ENCODE measurements around the gene ALDH3A2. TPM values are rescaled to one million over a fixed set of nuclear protein-coding genes. Genes with fewer than 3 reads are reported as not detected.

Gene ALDH3A2
- total RNA-seq, 2 donors from 2014 or later = 38.3 to 58.0 TPM

GRCh38 chr17:19720631-19721426 is 72.3 kb downstream of the ALDH3A2 start:
- DNase-seq (no peak), ATAC-seq (peak in 1 of 2 donors; percentile 3)
- intact Hi-C loops (cut with DNase I) = no loop called here

GRCh38 chr17:19723964-19724363 is 75.4 kb downstream of the ALDH3A2 start:
- ATAC-seq (no peak), DNase-seq (no peak)
- intact Hi-C loops (cut with DNase I) = no loop called here

- ATAC-seq (peak; percentile 14 to 48), DNase-seq (peak; percentile 75)
- intact Hi-C loops (cut with DNase I) = no loop called here
Measured at GRCh38 chr17:19724501-19725420, 76.2 kb downstream of the ALDH3A2 start.

- ATAC-seq (no peak), DNase-seq (no peak)
- intact Hi-C loops (cut with DNase I) = no loop called here
Measured at GRCh38 chr17:19725486-19725885, 76.9 kb downstream of the ALDH3A2 start.

GRCh38 chr17:19726631-19727376 is 78.3 kb downstream of the ALDH3A2 start:
- DNase-seq (no peak), ATAC-seq (peak in 1 of 2 donors; percentile 38)
- intact Hi-C loops (cut with DNase I) = no loop called here

Other genes starting within 250 kb of the ALDH3A2 start
- 1 to 10 TPM; 2.5 to 6.8 TPM for gene RNF112, start 237.5 kb upstream of the ALDH3A2 start, total RNA-seq
- gene SLC47A1, start 114.9 kb upstream of the ALDH3A2 start, total RNA-seq = 1 to 10 TPM; 1.4 to 1.7 TPM
- gene SLC47A2, start 67.8 kb downstream of the ALDH3A2 start, total RNA-seq = not detected
- gene ALDH3A1, start 99.5 kb downstream of the ALDH3A2 start, total RNA-seq = under 1 TPM; 0.21 to 0.32 TPM
- 10 to 100 TPM; 14.2 to 14.6 TPM for gene ULK2, start 219.2 kb downstream of the ALDH3A2 start, total RNA-seq

Data from left cardiac atrium (tissue), 4 donors.